Femur (tissue), 1 donor: ENCODE results near the gene ATXN1.
"Not testable (repeated sequence)": the region's sequence is repeated elsewhere in the genome, so short reads cannot be mapped to it uniquely, and the experiment has no call there.

Experiments
- DNase-seq: peaks from one replicate; pipeline ENCODE4 v3.0.0-alpha.2; 2017

The ATXN1 gene

GRCh38 chr6:16760516-16761470, at the start of gene ATXN1:
Gene ATXN1, minus strand, starts transcription at chr6:16761460.
- peak; percentile 85 for DNase-seq

- no peak for DNase-seq
Measured at GRCh38 chr6:16810411-16810810, 49.2 kb upstream of the ATXN1 start.

DNA sequence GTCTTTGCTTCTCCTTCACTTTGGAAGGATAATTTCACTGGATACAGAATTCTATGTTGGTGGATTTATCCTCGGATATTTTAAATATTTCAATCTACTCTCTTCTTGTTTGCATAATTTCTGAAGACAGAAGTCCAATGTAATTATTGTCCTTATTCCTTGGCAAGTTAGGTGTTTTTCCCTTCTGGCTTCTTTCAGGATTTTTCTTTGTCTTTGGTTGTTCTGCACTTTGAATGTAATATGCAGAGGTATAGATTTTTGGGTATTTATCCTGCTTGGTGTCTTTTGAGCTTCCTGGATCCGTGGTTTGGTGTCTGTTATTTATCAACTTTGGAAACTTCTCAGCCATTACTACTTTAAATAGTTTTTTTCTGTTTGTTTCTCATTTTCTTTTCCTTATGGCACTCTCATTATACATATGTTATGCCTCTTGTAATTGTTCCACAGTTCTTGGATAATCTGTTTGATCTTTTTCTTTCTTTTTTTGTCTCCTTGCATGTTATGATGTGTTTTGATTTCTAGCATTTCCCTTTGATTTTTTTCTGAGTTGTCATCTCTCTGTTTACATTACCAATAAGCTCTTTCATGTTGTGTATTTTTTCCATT, 48.6 kb upstream of the ATXN1 start:
- DNase-seq = no peak

DNA sequence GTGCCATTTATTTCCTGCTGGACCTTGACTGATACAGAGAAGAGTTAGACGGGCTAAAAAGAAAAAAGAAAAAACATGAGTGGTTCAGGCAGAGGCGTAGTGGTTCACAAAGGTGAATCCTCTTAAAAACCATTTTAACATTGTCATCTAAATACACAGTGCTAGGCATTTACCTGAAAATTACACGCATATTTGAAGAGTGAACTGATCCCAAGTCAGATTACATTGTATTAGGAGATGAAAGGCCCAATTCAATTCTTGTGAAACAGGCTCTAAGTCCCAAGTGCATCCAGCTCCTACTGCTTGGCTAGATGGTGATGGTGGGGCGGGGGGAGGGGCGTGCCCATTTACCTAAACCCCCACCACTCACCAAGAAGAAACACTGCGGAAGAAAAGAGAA, 46.7 kb upstream of the ATXN1 start:
- no peak for DNase-seq

- no peak for DNase-seq
Measured at GRCh38 chr6:16806363-16806762, 45.1 kb upstream of the ATXN1 start.

GRCh38 chr6:16805243-16805950, 44.1 kb upstream of the ATXN1 start:
- peak; percentile 43 for DNase-seq

GRCh38 chr6:16804546-16805242, 43.4 kb upstream of the ATXN1 start:
- DNase-seq = no peak

DNA sequence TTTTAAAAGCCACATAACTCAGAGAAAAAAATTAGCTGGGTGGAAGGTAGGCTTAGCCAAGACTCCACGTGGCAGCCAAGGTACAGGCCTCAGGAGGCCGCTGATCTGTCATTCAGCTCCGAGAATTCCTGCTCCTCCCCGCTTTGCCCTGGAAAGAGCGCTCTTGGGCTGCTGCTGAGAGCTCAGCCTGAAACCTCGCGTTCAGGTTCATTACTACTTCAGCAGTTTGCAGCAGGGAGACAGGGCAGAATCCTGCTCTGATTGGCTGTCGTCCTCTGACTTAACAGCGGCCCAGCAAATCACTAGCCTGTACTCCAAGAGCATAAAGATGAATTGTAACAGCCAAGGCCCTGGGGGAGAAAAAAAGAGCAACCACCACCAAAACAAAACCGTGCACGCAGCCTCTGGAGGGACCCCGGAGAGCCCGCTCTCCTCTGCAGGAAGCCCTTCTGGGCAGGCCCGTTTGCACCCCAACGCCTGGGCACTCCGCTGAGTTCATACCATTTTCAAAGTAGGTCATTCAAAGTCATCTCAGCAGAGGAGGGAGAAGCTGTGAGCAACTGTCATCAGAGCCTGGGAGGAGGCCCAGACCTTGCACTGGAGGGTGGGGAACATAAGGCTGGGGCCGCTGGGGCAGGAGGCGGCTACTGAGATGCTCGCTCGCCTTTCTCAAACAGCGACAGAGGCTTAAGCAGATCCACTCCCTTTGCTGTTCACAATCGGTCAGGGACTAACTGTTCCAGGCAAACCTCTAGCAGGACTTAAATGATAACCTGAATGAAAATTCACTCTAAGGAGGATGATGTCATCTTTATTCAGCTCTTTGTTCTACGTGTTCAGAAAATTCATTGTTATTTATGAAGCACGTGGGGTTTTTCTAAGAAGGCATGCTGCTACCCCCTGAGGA, 42.3 kb upstream of the ATXN1 start:
- peak; percentile 88 for DNase-seq

DNA sequence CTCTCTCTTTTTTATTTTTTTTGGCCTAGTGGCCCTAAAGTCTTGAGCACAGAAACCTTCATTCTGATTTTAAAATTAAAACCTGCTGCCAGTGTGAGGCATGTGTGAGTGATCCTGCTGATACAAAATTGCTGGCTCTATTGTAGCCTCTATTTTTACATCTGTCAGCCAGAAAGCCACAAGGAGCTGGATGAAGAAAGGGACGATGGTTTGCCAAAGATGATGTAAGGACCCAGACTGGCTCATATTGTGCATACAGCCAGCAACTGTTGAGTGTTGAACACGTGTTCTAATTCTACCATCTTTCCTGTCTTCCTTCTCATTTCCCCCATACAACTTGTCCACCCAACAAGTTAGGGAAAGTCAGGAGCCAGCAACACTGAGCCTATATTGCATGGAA, 40.8 kb upstream of the ATXN1 start:
- DNase-seq = peak; percentile 40

GRCh38 chr6:16800942-16801341, 39.7 kb upstream of the ATXN1 start:
- no peak for DNase-seq

GRCh38 chr6:16800341-16800740, 39.1 kb upstream of the ATXN1 start:
- no peak for DNase-seq

GRCh38 chr6:16799279-16800193, 38.3 kb upstream of the ATXN1 start:
- DNase-seq = no peak

DNA sequence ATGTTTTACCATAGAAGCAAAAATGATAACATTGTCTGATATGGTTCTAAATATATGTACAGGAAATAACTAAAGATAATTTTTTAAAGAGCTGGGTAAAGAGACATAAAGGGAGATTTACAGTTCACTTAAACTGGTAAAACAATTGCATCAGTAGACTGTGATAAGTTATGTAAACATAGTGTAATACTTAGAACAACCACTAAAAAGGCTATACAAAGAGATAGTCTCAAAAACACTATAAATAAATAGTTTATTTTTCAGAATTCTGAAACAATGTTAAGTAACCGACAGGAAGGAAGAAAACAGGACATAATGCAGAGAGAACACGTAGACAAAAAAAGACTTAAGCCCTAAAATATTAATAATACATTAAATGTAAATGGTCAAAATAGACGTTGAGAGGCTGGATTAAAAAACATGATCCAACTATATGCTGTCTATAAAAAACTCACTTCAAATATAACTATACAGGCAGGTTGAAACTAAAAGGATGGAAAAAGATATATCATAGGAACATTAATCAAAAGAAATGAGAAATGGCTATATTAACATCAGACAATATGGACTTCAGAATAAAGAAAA, 32.7 kb upstream of the ATXN1 start:
- DNase-seq = no peak

- DNase-seq = no peak
Measured at GRCh38 chr6:16789329-16790038, 28.2 kb upstream of the ATXN1 start.

GRCh38 chr6:16787128-16787682, 25.9 kb upstream of the ATXN1 start:
- no peak for DNase-seq

DNA sequence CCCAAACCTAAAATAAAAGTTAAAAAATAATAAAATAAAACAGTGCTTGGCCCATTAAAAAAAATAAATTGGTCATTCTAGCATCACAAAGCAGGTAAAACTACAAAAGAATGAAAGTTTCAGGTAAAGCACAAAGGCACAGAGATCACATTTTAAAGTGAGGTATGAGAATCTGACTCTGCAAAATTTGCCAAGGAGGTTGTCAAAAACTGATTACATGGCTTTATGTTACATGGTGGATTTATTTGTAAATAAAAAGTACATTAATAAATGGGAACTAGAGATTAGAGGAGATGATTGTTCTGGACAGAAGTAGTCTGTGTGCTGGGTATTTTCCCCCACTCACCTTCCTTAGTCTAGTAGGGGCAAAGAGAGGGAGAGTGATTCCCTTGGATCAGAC, 24.2 kb upstream of the ATXN1 start:
- DNase-seq = no peak

- DNase-seq = not testable (repeated sequence)
Measured at GRCh38 chr6:16784957-16785356, 23.7 kb upstream of the ATXN1 start.

GRCh38 chr6:16783952-16784565, 22.8 kb upstream of the ATXN1 start:
- DNase-seq = no peak

DNA sequence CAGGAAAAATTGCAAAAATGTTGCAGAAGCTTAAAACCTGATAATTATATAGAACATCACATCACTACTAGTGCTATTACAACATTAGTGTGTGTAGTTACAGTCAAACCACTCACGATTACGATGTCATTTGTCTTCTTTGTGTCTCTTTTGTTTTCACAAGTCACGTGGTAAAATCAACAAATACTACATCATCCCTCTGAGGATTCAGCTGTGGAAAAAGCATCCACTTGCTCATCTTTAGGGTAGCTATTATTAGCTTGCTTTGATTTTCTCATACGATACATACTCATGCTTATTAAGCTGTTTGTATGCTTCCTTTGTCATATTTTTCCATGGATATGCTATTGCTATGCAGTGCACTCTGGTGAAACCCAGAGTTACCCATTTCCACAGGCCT, 22.2 kb upstream of the ATXN1 start:
- no peak for DNase-seq
